HG03135 (cell line): Measurements from ENCODE around the gene NFYB.
"Not testable (repeated sequence)": the region's sequence is repeated elsewhere in the genome, so short reads cannot be mapped to it uniquely, and the experiment has no call there.

Source experiments
- ATAC-seq: cut with Tn5 transposase; IDR thresholded peaks from one replicate; pipeline ENCODE4 v1.9.1; 2021; ENCODE audit warnings: mild to moderate bottlenecking, moderate library complexity; ENCODE audit not compliant: unreplicated experiment

NFYB gene

DNA sequence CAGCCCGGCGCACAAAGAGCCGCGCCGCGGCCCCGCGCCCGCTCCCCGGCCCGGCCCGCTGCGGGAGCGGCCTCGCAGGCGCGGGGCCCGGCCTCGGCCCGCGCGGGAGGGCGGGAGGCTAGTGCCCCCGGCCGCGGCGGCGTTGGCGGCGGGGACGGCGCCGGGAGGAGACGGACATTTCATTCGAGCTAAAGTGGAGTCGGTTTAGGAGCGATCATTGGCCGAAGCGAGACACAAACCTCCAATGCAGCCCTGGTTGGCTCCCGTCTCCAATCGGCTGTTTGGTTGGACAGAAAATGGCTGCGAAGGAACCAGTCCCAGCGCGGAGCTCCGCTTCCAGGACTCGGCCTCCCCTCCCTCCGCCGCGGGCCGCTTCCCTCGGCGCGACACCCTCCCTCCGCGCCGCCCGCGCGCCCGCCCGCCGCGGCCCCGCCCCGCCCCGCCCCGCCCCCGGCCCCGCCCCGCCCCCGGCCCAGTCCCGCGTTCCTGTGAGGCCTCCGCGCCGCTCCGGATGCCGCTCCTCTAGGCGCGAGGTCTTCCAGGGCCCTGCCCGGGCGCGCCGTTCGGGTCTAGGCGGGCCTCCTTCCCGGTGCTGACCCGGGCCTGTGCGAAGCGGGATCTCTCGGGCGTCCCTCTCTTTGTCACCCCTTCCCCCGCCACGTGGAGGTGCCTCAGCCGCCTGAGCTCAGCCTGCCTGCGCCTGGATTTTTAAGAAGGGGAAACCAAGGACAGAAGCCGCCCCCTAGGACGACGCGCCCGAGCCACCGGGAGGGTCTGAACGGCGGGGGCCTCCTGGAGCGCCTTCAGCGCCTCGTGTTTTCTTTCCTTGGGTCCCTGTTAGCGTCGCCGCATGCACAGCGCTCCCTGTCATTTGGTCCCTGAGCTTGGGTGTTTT lies at the start of gene NFYB:
TSS of gene NFYB (minus strand) at position 309 of the 895 bp plus-strand sequence. CDS start 2,757 bp downstream, outside the sequence.
- ATAC-seq = peak; percentile 93

DNA sequence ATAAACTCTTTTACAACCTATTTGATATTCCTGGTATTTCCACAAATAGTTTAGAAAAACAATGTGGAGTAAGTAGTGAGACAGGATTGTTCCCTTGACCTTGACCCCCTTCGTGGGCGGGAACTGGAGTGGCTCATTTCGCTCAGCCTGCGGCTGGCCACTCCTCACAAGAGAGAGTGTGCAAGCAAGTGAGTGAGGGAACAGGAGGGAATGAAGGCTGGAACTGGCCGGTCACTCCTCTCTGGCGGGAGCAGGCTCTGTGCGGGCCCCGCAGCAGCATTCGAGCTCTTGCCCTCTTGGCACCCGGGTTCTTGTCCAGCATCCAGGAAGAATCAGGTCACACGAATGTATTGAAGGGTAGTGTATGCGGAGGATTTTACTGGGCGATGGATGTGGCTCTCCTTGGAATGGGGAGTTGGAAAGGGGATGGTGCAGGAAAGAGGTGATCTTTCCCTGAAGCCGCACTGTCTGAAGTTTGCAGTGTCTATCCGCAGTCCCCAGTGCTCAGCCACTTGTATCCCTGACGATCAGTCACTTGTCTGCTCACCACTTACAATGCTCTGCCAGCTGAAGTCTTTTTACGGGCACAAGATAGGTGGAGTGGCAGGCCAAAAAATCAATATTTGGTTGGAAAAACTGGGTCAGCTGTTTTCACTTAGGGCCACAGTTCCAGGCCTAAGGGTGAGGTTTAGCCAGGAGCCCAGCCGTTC lies 49.6 kb upstream of the NFYB start:
- no peak for ATAC-seq

DNA sequence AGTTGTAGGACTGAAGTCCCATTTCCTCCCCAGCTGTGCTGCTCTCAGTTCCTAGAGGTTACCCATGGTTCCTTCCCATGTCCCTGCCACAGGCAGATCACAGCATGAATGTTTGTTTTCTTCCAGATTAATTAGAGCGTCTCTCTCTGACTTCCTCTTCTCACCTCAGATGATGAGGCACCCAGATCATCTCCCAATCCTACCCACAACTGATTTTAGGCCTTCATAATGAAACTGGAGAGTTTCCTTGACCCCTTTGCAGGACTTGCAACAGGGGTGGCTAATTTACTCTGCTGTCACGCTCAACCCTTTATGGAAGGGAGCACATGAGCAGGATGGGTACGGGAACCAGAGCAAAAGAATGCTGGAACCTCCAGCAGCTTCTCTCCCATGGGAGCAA lies 45.4 kb upstream of the NFYB start:
- no peak for ATAC-seq

DNA sequence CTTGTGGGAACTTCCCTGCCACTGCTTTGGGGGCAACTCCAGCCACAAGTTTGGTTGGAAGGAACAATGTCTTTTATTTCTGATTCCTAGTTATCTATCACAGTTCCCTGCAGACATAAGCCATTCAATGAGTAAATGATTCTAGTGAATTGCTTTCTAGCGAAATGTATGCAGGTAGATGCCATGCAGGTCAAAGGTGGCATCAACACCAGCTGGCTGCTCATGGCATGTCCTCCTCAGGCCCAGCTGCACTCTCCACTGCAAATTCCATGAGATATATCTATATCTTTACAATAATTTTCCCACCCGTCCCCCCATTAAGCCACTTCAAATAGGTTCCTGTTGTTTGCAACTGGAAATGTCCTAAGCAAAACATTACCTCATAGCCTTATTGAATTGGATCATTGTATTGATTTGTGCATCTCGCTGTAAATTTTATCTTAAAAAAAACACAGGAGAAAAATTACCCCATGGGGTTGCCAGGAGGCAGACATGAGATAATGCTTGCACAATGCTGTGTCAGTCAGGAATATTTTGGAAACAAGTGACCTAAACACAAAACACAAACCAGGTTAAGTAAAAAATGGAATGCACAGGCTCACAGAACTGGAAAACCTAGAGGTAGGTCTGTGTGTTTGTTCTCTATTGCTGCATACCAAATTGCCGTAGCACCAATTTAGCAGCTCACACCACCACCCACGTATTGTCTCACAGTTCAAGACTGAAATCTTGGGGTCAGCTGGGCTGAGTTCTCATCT lies 44.8 kb upstream of the NFYB start:
- ATAC-seq = no peak

DNA sequence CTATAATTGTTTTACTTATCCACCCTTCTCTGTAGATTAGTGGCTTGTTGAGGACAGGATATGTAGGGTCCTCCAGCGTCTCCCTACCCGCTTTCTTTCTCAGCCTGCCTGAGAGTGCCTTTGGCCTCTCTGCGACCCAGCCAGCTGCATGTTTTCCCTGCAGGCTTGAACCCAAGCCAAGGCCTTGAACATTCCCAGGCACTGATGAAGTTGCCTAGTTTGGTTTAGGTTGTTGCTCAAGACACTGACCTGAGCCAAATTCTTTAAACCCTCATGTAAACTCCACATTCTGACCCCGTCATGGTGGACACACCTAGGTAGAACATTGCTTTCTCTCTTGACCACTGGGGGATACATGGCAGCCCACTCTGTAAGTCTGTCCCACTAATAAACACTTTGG lies 44.1 kb upstream of the NFYB start:
- no peak for ATAC-seq

DNA sequence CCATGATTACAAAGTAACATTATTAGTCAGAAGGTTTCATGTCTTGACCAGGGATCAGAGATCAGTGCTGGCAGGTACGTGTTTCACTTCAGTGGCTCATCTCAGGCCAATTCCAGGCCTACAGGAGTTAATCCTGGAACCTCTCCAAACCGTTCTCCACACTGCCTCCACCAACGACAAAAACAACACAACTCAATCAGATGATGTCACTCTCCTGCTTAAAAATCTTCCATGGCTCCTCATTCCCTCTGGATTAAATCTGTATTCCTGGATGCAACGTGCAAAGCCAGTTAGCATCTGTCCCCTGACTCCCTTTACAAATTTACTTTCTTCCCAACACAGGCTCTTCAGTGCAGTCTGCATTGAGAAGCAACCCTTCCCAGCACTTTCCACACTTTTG lies 43.3 kb upstream of the NFYB start:
- no peak for ATAC-seq

DNA sequence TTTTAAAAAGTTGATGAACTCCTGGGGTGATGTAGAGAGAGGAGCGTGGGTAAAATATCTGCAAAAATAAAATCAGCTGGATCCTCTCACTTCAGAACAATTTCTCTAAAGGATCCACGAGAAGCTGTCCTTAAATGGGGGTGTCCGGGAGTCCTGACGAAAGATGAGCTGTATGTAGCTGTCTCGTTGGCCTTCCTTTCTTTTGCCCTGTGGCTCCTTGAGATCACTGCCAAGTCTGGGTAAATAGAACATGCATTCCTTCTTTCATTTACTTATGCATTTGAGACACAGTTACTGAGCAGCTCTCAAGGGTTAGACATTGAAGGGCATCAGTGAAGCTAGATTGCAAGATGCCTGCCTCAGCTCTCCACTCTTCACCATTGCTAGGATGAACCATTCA lies 42.4 kb upstream of the NFYB start:
- ATAC-seq = no peak

DNA sequence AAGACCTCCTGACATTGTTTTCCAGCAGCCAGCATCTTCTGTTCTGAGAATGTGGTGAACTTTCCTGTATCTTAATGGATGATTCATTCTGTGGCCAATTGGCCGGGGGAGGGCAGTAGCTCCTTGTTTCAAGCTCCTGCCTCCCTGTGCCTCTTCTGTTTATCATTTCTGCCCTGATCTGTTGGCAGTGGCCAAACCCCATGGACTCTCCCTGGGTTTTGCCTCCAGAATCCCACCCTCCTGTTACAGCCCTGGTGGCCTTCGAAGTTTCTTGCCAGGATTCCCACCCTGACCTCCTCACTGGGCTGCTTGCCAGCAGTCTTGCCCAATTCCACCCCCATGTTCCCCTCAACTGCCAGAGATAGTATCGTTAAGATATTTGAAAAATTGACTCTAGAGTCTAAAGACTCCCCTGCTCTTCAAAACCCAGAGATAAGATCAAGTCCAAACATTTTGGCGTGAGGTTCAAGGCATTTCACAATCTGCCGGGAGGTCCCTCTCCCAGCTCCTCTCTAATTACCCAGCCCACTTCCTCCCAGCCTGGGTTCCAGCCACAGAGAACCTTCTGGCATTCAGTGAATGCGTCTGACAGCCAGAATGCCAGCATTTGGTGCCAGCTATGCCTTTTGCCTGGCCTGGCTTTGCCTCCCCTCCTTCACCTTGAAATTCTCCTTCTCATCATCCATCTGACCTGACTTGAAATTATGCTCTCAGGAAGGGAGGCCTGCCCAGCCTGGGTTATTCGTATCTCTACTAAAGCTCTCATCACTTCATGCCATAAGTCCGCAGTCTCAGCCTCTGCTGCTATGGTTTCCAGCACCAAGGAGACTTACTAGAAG lies 39.9 kb upstream of the NFYB start:
- ATAC-seq = no peak

DNA sequence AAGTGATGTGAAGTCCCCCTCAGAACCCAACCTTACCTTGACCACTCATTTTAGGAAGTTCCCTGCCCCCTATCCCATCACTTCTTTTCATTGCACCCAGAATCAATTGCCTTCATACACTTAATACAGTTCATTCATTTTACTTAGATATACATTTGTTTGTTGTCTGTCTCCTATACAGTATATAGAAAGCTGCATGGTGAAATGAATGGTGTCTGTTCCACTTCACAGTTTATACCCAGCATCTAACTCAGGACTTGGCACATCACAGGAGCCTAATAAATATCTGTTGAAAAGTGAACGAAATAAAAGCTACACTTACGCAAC lies 39.3 kb upstream of the NFYB start:
- no peak for ATAC-seq

DNA sequence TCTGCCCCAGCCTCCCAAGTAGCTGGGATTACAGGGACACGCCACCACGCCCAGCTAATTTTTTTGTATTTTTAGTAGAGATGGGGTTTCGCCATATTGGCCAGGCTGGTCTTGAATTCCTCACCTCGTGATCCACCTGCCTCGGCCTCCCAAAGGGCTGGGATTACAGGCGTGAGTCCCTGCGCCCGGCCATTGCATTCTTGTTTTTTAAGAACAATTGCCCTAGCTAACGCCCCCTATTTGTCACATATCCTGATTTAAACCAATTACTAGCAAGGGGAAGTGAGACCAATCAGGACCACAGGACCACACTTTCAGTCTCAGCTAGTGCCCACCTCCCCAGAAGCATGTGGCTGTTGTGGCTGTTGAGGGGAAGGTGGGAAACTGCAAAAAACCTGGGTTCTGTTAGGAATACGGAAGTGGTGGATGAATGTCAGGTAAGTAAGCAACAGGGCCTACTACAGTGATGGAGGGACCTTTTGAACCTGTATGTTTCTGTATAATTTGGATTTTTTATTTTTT lies 37.8 kb upstream of the NFYB start:
- ATAC-seq = no peak

DNA sequence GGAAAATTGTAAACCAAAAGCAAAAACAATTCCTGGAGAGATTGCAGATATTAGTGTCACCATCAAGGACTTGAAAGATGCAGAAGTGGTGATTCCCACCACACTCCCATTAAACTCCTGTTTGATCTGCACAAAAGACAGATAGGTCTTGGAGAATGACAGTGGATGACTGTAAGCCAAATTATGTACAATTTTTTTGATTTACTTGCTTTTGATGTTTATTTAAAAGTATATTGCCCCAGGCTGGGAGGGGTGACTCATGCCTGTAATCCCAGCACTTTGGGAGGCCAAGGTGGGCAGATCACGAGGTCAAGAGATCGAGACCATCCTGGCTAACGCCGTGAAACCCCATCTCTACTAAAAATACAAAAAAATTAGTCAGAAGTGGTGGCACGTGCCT lies 35.8 kb upstream of the NFYB start:
- not testable (repeated sequence) for ATAC-seq

DNA sequence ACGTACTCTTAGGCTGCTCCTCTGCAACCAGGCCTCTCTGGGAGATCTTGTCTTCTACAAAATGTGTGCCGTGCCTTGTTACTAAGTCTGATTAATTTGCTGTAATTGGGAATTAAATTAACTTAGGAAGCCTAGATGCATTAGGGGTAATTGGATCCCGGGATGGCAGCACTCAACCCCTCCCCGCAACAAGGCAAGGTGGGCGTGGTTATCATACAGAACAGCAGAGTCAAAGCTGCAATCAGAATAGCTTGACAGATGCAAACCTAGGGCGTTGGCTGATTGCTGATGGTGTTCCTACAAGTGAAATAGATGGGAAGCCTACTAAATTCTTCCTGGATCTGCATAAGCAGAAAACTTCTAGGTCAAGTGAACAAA lies 34.5 kb upstream of the NFYB start:
- ATAC-seq = no peak

DNA sequence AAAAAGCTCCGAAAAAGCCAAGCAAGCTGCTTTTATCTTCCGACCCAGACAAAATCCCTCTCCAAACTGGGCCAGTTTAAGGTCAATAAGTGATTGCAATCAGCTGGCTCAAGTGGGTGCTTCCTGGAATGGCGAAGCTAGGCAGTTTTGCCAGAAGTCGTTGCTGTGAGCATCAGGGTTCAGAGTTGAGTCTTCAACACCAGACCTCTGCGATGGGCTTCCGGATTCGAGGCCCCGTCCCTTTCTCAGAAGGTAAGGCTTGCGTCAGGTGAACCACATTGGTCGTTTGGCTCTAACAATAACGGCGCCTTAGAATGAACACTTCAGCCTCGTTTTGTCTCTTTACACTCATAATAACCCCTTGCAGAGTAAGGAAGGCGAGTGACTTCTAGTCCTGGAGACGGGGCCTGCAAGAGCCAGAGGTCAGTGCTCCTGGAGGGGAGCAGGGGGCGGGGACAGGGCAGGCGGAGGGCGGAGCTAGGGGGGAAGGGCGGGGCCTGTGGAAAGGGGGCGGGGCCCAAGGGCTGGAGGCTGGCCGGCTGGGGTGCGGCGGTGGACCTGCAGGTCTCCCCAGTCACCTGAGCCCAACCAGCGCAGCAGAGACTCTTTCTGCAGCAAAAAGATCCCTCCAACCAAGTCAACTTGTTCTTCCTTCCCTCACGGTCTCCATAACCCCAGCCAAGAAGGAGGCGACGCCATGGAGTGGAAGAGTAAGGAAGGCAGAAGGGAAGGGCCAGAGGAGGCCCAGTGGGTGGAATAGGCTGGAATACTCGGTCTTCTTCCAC lies 34.0 kb upstream of the NFYB start:
- ATAC-seq = no peak

DNA sequence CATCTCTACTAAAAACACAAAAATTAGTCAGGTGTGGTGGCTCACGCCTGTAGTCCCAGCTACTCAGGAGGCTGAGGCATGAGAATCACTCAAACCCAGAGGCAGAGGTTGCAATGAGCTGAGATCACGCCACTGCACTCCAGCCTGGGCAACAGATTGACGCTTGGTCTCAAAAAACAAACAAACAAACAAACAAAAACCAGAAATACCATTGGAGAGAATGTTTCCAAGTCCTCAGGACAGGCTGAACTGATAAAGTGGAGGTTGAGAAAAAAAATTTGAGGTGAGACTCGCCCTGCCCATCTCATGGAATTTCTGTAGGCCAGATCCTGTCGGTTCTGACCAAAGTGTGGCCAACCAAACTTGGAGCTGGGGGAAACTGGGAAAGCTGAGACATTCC lies 30.6 kb upstream of the NFYB start:
- no peak for ATAC-seq

DNA sequence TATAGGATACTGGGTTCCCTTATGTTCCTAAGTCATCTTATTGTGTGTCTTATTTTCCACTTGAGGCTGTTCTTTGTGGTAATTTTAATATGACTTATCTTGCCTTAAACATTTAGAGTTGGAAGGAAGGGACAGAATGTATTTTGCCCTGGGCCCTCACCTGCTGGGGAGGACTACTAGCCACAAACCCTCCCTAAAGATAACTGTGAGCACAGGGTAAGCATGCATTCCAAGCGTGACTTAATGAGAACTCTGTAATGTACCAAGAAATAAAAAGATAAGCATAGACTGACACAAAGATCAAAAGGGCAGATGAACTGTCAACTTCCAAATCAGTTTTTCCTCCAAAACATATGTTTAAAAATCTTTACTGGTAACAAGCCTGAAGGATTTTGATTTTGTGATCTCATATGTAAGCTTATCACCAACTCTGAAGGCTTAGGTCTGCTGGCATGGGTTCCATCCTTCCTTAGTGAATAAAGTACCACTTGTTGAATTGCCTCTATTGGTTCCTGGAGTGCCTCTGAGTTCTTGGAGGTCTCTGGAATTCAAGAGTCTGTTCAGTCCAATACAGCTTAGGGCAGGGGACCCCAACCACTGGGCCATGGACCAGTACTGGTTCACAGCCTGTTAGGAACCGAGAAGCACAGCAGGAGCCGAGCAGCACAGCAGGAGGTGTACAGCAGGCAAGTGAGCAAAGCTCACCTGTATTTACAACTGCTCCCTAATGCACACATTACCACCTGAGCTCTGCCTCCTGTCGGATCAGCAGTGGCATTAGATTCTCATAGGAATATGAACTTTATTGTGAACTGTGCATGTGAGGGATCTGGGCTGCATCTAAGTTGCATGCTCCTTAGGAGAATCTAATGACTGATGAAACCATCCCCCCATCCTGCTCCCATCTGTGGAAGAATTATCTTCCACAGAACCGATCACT lies 29.8 kb upstream of the NFYB start:
- ATAC-seq = no peak

DNA sequence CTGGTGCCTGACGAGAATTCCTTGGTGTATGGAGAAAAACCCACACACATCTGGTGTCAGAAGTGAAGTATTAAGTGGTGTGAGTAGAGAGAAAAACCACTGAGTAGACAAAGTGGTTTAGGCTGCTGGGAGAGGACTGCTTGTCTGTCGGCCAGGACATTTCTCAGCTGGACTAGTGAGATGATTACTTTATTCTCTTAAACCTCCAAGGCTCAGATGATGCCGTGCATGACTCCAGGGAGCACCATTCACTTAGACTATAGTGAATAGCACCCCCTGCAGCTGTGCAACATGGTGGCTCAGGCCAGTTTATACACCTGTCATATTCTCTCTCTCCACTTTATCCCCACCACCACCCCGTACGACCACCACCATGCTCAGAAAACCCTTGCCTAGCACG lies 28.5 kb upstream of the NFYB start:
- no peak for ATAC-seq

DNA sequence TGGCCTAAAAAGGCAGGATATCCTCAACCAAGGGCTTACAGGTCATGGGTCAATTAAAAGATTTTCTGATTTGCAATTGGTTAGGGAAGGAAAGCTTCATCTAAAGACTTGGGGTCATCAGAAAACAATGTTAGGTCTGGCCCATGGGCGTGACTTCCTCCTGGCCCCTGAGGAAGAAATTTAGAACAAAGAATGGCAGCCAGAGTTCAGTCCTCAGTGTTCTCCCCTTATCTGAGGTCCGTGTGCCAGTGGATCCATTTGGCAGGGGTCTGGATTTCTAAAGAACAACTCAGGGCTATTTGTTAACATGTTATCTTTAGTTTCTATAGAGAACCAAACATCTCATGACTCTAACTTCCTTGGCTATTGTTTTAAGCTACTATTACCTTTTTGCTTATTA lies 27.8 kb upstream of the NFYB start:
- ATAC-seq = no peak

DNA sequence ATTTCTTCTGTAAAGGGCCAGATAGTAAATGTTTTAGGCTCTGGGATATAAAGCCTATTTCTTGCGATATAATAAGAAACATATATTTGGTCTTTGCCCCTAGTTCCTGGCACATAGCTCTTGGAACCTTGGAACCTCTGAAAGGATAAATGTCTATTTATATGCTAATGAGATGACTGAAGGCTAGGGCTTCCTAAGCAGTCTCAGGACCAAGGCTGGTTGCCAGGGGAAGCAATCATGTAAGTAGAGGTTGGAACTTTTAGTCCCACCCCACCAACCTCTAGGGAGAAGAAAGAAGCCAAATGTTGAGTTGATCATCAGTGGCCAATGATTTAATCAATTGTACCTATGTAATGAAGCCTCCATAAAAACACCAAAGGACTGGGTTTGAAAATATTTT lies 26.6 kb upstream of the NFYB start:
- ATAC-seq = no peak

DNA sequence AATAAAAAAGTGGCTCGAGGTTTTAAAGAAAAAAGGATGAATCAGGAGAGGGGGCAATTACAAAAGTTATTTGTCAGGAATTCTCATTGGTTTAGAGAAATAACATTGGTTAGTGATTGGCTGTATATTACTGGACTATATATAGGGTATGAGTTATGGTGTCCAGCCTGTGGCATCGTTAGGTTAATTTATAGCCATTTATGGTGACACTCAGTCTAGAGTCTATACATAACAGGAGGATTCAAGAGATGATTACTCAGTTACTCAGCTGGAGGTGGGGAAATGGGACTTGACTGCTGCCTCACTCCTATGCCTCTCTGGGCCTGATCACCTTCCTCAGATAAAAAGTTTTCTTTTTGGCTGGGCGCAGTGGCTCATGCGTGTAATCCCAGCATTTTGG lies 25.6 kb upstream of the NFYB start:
- no peak for ATAC-seq
